GM12873 (cell line): ENCODE results near the gene KDM3B.

ENCODE experiments used
- TF ChIP-seq, protein P1 (sequence below): IDR thresholded peaks from 2 replicates; pipeline ENCODE4 v1.5.1; 2012; ENCODE audit warnings: low read depth, mild to moderate bottlenecking, moderate library complexity, low read length, control low read depth; ENCODE audit not compliant: insufficient read depth; ENCODE audit errors: missing control alignments

The KDM3B gene

DNA sequence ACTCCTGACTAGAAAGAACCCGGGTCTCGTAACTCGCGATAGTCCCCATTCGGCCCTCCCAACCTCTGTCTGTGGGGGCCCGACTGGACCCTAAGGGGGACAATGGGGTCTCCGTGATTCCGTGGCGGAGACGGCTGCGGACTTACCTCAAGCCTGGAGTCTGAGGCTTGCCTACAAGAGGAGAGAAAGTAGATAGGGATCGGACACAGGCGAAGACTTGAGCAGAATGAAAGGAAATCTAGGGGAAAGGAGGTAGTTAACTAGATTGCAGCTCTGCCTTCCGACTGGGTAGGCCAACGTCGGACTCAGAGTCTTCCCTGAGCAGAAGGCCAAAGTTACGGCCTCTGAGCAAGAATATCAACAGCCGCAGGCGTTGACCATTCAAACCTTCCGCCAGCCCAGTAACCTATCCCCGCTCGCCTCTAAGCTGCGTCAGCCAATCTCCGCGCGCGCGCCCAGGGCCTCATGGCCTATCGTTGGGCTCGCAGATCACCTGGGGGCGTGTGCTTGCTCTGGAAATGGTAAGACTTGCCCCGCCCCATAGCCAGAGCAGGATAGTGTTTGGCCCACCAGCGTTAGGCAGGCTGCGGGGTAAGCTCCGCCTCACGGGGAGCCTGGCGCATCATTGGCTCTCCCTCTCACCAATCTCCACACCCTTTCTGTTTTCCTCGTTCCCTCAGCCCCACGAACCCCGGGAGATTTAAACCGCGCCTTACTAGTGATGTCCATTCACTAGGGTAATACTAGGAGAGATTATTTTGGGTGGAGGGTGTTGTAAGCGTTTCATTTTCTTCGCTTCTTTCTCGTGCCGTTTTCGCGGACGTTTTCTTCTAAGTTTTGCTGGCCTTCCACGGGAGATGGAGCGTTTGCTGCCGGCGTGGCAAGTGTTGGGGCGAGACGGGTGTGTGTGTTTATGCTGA lies 20.8 kb upstream of the KDM3B start, which contains the start of gene CDC25C:
TSS of gene CDC25C (minus strand) at position 356 of the 920 bp plus-strand sequence. CDS start 624 bp downstream, outside the sequence.
- TF ChIP-seq, protein P1, sequence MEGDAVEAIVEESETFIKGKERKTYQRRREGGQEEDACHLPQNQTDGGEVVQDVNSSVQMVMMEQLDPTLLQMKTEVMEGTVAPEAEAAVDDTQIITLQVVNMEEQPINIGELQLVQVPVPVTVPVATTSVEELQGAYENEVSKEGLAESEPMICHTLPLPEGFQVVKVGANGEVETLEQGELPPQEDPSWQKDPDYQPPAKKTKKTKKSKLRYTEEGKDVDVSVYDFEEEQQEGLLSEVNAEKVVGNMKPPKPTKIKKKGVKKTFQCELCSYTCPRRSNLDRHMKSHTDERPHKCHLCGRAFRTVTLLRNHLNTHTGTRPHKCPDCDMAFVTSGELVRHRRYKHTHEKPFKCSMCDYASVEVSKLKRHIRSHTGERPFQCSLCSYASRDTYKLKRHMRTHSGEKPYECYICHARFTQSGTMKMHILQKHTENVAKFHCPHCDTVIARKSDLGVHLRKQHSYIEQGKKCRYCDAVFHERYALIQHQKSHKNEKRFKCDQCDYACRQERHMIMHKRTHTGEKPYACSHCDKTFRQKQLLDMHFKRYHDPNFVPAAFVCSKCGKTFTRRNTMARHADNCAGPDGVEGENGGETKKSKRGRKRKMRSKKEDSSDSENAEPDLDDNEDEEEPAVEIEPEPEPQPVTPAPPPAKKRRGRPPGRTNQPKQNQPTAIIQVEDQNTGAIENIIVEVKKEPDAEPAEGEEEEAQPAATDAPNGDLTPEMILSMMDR, result no peak

DNA sequence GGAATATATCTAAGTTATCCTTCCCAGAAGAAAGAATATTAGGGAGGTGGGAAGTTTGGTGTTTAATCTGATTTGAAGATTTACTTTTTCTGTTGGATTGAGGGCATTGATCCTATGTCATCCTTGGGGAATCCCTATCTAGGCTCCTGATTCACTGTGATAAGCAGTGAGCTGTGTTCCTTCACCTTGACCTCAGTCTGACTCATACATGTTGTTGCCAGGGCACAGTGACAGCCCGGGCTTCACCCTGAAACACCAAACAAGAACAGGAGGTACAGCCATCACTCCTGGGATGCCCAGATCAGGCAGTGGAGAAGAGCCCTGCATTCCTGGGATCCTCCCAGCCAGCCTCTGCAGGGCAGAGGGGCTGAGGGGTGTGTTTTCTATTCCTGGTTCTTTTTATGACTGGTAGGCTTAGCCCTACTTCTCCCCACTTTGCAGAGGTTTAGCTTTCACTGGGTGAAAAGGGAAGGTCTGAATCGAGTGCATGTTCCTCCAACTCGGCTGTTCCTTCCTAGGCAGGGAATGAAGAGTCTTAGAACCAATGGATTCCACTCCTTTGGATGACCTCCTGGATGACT lies 17.5 kb upstream of the KDM3B start:
- TF ChIP-seq, protein P1, result no peak

DNA sequence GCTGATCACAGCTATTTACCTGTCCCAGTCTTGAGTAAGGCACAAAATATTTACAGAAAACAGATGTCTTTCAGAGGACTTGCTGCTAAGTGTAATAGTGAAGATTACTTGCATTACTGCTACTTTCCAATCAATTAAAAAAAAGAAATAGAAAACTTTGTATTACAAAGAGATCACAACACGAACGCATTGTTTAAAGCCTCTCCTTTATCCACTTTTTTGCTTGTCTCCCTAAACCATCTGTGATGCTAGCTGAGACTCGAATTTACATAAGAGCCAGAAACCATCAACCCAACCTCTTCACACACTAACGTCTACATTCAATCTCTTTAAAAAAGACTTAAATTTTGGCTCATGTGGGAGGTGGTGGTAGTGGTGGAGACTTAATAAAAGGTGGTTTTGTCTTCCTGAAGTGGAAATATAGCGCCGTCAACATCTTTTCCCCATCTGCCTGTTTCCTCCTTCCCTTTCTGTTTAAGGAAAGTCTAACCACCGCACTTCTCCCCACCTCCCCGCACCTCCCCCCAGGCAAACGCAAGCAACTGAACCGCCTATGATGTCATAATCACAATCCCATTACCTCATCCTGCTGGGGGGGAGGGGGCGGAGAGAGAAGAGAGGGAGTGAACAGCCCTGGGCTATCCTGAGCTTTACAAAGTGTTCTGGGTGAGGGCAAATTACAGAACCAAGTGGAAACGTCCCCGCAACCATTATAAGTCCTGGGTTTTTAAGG lies 15.4 kb upstream of the KDM3B start:
- TF ChIP-seq, protein P1, result no peak

DNA sequence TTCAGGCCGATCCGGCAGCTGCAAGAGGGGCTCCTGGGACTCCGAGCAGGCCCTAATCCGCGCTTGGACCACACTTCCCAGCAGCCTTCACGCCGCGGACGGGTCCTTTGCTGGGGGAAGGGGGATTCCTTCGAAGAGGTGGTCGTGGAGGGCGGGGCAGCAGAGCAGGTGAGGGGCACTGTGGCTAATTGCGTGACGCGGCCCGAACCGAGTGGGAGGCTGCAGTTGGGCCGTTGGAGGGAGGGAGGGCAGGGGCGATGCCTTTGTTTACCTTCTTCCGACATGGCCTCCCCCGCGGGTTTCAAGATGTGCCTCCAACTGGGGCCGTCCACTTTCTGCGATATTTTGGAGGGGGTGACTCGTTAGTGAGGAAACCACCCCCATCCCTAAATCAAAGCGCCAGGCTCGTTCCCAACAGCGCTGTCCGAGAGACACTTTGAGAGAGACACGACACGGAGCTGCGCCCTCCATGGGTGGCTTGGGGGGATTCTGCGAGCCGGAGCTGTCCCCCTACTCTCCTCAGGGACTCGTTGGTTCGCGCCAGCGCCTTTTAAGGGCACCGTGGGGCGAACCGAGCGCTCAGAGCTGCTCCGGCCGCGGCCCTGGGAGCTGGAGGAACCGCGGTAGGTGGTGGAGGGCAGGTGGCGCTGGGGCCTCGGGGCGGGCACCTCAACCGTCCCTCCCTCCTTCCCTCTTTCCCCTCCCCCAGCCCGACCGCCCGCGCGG lies 14.6 kb upstream of the KDM3B start, which contains the start of gene FAM53C:
TSS of gene FAM53C (plus strand) at position 582 of the 726 bp plus-strand sequence. CDS start 3,070 bp downstream, outside the sequence.
- TF ChIP-seq, protein P1, result no peak

DNA sequence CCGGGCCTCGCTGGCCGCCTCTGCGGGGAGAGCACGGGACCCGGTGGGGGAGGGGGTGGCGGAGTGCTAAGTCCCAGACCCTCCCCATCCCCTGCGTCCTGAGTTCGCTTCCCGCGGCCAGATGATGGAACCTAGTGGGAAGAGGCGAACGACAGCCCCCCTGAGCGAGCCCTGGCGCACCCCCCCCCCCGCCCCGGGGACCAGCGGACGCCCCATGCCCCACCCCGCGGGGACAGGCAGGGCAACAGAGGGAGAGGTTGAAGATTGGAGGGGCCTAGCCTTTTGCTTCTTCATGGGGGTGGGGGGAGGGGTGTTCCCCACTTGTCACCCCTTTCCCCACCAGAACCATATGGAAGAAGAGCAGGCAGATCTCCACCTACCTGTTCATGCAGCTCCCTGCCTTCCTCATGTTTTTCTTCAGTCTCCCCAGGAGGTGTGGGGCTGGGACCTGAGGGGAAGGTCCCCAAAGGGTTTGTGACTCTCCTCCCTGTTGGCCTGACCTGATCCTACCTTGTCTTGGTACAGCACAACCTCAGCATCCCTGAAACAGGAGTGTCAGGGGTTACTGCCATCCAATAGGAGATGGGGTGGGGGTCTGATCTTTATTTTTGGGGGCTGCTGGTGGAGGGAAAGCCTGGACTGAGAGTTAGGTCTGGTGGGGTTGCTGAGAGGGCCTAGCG lies 13.9 kb upstream of the KDM3B start:
- TF ChIP-seq, protein P1, result no peak

DNA sequence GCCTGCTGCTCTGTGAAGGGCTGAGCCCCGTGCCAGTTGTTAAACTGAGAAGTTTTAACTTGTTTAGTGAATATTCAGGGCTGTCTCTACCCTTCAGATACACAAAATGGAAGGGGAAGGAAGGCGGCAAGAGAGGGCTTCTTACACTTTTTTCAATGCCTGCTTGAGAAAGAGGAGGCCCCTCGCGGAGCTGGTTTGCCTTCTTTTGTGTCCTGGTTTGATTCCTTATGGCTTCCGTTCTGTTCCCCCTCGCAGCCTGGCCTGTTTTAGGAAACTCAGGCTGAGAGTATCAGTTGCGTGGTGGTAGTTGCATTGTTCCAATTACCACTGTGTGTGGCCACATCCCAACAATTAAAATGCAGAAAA lies 13.4 kb upstream of the KDM3B start:
- TF ChIP-seq, protein P1, result no peak
